Kidney (tissue), 14 donors: Measurements from ENCODE around the gene ITGAX. TPM values are rescaled to one million over a fixed set of nuclear protein-coding genes. Genes with fewer than 3 reads are reported as not detected.
A peak's percentile ranks its signal among the peaks of the same experiment; 100 is the strongest.

Experiments
- DNase-seq, 5 donors: peaks; one replicate each; pipeline ENCODE4 v3.0.0-alpha.2; 2013 to 2020
- FAIRE-seq: peaks from 2 replicates; lab custom pipeline; 2012; peaks lifted over from hg19 to GRCh38; lab: Jason Lieb, UNC
- H3K27ac ChIP-seq, 2 donors: one replicate each; pipeline ENCODE4 v1.7.0; 2013; ENCODE audit warnings: low read depth in 2 of 2, low read length in 2 of 2, inconsistent platforms in 1 of 2
- H3K27me3 ChIP-seq: one replicate; pipeline ENCODE4 v1.7.1; 2013; ENCODE audit warnings: low read length, inconsistent platforms; ENCODE audit not compliant: control insufficient read depth, insufficient read depth
- H3K36me3 ChIP-seq, 3 donors: one replicate each; pipeline versions ENCODE4 v1.7.0 to v1.7.1; 2013; ENCODE audit warnings: low read length in 3 of 3, control low read depth in 1 of 3, inconsistent platforms in 1 of 3; ENCODE audit not compliant: insufficient read depth in 3 of 3, control insufficient read depth in 2 of 3
- H3K4me1 ChIP-seq, 3 donors: one replicate each; pipeline versions ENCODE4 v1.7.0 to v1.7.1; 2013; ENCODE audit warnings: low read length in 3 of 3, inconsistent platforms in 1 of 3, low read depth in 1 of 3; ENCODE audit not compliant: control insufficient read depth in 2 of 3, insufficient read depth in 2 of 3
- H3K4me3 ChIP-seq, 3 donors: one replicate each; pipeline versions ENCODE4 v1.7.0 to v1.8.1; 2013; ENCODE audit warnings: low read length in 3 of 3, control low read depth in 1 of 3, inconsistent platforms in 1 of 3
- H3K9ac ChIP-seq, 3 donors: one replicate each; pipeline versions ENCODE4 v1.7.0 to v1.7.1; 2013; ENCODE audit warnings: low read length in 3 of 3, control low read depth in 1 of 3, inconsistent platforms in 1 of 3
- H3K9me3 ChIP-seq, 3 donors: one replicate each; pipeline versions ENCODE4 v1.7.0 to v1.7.1; 2013; ENCODE audit warnings: low read length in 3 of 3, control low read depth in 1 of 3, inconsistent platforms in 1 of 3; ENCODE audit not compliant: control insufficient read depth in 2 of 3, insufficient read depth in 1 of 3
- CTCF ChIP-seq: IDR thresholded peaks from 3 replicates; pipeline ENCODE4 v1.5.1; 2012; ENCODE audit warnings: mild to moderate bottlenecking, moderate library complexity, borderline replicate concordance; ENCODE audit not compliant: insufficient read depth; ENCODE audit errors: extremely low read depth
- intact Hi-C: fragments of 100-400 bp; cut with DNase I; formaldehyde crosslinking; loops from one replicate; pipeline ENCODE4 v1.11.1; 2022
- polyA plus RNA-seq: library from polyadenylated mRNA; stranded (reverse); fragments of 350-450 nt; fragmentation: Illumina TruSeq; extraction: RNeasy Lipid Tissue Mini Kit (QIAGEN cat#74804); gene quantifications from one replicate; pipeline ENCODE4 v1.2.3, GENCODE V29; 2014; ENCODE audit warnings: low read depth, low replicate concordance; ENCODE audit not compliant: insufficient read depth
- total RNA-seq: library from RNA; stranded (reverse); fragmentation: NEBNext Ultra II Directional; extraction: Animal tissue kit (Norgen Biotek cat#: 25700); gene quantifications from one replicate; pipeline ENCODE4 v1.2.1, GENCODE V29; 2021
- donor health status: control.
- donor health status: control.
- donor health status: control.
- donor health status: control.
- donor health status: control.
- donor health status: DM: yes; HTN: yes; CAD: no.
- donor health status: Normal renal cell carcinoma (clear cell type).

Gene ITGAX
- total and polyA plus RNA-seq, 2 donors from 2014 or later, result 0.37 to 11.9 TPM

DNA sequence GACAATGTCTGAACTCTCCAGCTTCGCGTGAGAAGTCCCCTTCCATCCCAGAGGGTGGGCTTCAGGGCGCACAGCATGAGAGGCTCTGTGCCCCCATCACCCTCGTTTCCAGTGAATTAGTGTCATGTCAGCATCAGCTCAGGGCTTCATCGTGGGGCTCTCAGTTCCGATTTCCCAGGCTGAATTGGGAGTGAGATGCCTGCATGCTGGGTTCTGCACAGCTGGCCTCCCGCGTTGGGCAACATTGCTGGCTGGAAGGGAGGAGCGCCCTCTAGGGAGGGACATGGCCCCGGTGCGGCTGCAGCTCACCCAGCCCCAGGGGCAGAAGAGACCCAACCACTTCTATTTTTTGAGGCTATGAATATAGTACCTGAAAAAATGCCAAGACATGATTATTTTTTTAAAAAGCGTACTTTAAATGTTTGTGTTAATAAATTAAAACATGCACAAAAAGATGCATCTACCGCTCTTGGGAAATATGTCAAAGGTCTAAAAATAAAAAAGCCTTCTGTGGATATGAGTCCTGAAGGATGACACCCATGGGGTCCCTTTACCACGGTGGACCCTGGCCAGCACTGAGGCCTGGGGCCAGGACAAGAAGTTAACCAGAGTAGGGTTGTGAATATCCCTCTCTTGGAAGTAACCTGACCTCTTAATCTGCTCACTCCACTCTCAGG is 27.6 kb downstream of the ITGAX start:
- H3K9me3 ChIP-seq, result no peaks in the 10 kb centered on the region
- H3K27ac ChIP-seq, result no peak overlapping the region
- peak; percentile 39 for TF ChIP-seq CTCF
- H3K9ac ChIP-seq, result no peak overlapping the region
- H3K36me3 ChIP-seq, result no peaks in the 10 kb centered on the region
- no peaks in the 10 kb centered on the region for H3K4me1 ChIP-seq
- H3K27me3 ChIP-seq, result no peaks in the 10 kb centered on the region
- no peak overlapping the region for H3K4me3 ChIP-seq
- DNase-seq (peak in 3 of 5 donors; percentile 49 to 55 (median 50)), FAIRE-seq (no peak)
- intact Hi-C loops, result no loop called here

GRCh38 chr16:31385680-31386079 is 30.7 kb downstream of the ITGAX start:
- DNase-seq, result no peak

DNA sequence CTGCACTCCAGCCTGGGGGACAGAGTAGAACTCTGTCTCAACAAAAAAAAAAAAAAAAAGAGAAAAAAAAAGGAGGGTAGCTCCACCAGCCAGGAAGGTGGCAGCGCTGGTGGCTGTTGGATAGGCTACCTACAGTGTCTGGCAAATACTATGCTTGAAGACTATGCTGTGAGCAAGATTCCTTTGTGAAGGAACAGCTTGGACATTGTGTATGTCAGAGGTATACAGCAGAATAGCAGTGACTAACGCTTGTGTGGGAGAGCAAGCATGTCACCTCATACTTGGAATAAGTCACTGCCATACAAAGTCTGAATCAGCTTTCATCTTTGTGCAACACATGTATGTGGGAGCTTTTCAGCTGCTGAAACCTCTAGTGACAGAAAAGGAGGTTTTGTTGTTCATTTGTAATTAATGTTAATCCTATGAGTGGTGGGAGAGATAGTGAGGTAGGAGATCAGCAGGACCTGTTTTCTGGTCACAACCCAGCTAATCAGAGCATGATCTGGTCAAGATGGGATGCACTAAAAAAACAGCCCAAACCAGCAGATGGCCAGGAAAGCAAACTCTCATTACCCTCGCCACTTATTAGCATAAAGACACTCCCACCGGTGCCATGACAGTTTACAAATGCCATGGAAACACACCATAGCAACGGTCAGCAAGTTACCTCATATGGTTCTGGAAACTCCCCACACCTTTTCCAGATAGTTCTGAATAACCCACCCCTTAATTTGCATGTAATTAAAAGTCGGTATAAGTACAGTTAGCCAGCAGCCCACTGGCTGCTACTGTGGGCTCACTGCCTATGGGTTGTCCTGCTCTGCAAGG is 31.4 kb downstream of the ITGAX start:
- H3K36me3 ChIP-seq, result no peaks in the 10 kb centered on the region
- FAIRE-seq (no peak), DNase-seq (peak in 3 of 5 donors; percentile 22 to 40 (median 23))
- no peak for TF ChIP-seq CTCF
- H3K4me3 ChIP-seq, result no peak overlapping the region
- no peak overlapping the region for H3K27ac ChIP-seq
- no peaks in the 10 kb centered on the region for H3K4me1 ChIP-seq
- intact Hi-C loops, result no loop called here
- H3K9ac ChIP-seq, result no peak overlapping the region
- no peaks in the 10 kb centered on the region for H3K27me3 ChIP-seq
- no peaks in the 10 kb centered on the region for H3K9me3 ChIP-seq

More at GRCh38 chr16:31385680-31386079, 30.7 kb downstream of the ITGAX start:
- H3K27me3 ChIP-seq, result no peaks in the 10 kb centered on the region
- no peak for FAIRE-seq
- H3K9me3 ChIP-seq, result no peaks in the 10 kb centered on the region
- no peak overlapping the region for H3K4me3 ChIP-seq
- H3K4me1 ChIP-seq, result no peaks in the 10 kb centered on the region
- no peak overlapping the region for H3K9ac ChIP-seq
- no peak overlapping the region for H3K27ac ChIP-seq
- no peaks in the 10 kb centered on the region for H3K36me3 ChIP-seq
- TF ChIP-seq CTCF, result no peak
- intact Hi-C loops, result no loop called here
